NCI-H748 treated with DMSO at 0.1 percent for 48 hours (cell line): ENCODE data around the gene IGFBP5.

ENCODE experiments used
- DNase-seq: peaks from one replicate; lab custom pipeline; 2025; lab: John Stamatoyannopoulos, UW

IGFBP5 gene

DNA sequence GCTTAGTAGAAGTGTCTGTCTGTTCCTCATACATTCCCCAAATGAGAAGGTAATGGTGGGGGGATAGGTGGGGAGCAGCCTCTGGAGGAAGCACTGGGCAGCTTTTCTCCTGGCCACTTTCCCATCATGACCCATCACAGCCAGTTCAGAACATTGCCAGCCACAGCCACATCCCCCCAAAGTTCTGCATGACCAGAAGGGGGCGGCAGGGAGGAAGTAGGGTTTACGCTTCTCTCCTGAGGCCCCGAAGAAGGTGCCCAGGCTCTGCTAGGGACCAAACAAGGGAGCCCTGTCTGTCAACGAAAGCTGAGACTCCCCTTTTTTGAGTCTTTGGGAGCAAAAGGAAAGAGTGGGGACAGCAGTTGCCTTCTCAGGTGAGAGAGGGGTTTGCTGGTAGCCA lies 7.7 kb downstream of the IGFBP5 start:
- no peak for DNase-seq

DNA sequence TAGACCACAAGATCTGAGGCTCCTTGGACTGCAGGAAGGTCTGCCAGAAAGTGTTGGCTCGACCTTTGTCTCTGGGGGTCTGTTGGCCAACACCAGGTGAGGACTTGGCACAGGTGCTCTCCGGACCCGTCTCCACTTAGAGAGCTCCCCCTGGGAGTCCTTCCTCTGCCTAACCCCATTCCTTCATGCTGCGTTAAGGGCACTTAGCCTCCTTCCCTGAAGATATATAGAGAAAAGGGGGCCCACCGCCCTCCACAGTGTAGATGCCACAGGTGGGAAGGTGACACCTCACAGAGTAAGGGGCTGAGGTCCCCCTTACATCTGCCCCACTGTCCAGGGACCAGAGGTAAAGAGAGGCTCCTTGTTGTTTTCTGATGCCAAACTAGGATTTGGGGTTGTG lies 8.2 kb downstream of the IGFBP5 start:
- DNase-seq, result no peak

- DNase-seq, result no peak
These were observed 9.9 kb downstream of the IGFBP5 start for GRCh38 chr2:216685327-216685875.

DNA sequence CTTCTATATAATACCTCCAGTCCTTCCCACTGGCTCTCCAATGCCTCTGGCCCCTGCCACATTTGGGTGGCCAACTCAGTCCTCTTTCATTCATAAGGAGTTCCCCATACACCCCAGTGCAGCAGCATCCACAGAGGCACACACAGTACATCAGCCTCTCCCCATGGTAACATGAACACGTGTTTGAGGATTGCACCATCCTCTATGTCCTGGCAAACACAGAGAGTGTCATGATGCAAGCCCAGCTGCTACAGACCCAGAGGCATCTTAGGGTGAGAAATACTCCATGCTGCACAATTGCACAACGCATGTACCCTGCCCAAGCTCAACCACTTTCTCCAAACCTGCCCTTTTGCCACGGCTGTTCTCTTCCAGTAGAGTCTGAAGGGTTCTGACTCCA lies 11.5 kb downstream of the IGFBP5 start:
- DNase-seq, result no peak

DNA sequence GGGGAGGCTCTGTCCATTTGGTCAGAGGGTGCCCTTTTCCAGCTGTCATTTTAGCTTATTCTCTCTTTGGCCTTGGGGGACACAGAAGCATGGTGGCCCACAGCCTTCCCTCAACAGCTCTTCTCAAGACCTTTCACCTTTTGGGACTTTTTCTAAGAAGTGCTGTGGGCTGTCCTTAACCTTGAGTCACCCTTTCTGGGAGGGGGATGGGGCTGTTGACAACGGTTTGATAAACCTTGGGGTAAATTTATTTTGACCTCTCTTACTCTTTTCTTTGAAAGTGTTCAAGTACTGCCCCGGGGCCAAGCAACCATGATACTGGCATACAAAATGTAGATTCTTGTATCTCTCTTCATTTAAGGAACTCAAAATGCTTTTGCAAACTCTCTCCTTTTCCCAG lies 13.7 kb downstream of the IGFBP5 start:
- DNase-seq, result no peak

- DNase-seq, result no peak
These were observed 14.3 kb downstream of the IGFBP5 start for GRCh38 chr2:216680951-216681629.

GRCh38 chr2:216679658-216680024 lies 15.7 kb downstream of the IGFBP5 start:
- DNase-seq, result no peak

DNA sequence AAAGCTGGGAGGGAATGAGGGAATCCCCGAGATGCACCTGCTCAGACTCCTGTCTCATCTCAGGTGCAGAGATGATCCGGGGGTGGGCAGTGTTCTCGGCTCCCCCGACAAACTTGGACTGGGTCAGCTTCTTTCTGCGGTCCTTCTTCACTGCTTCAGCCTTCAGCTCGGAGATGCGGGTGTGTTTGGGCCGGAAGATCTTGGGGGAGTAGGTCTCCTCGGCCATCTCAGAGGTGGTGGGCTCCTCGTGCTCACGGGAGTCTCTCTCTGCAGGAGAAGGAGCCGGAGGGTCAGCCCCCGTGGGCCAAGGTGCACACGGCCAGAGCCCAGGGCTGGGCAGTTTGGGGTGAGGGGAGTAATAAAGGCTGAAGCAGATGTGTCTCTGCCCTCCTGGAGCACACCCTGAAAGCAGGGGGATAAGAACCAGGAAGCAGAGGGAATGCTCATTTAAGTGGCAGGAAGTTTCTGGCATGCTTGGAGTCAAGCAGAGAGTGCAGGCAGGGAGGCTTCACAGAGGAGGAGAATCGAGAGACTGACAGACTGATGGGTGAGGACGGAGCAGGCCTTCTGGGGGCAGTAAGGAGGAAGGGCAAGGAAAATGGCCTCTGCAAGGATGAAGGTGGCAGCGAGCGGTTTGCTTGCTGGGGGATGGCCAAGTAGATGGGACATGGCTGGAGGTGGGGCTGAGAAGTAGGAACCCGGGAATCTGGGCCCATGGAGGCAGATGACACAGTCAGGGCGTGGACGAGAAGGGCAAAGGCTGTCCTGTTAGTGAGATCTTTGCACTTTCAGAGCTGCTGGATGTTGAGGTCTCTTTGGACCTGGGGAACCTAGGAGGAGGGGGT lies 16.3 kb downstream of the IGFBP5 start:
- DNase-seq, result no peak

- no peak for DNase-seq
These were observed 17.3 kb downstream of the IGFBP5 start for GRCh38 chr2:216678098-216678465.

- DNase-seq, result no peak
These were observed 17.8 kb downstream of the IGFBP5 start for GRCh38 chr2:216677439-216678097.

DNA sequence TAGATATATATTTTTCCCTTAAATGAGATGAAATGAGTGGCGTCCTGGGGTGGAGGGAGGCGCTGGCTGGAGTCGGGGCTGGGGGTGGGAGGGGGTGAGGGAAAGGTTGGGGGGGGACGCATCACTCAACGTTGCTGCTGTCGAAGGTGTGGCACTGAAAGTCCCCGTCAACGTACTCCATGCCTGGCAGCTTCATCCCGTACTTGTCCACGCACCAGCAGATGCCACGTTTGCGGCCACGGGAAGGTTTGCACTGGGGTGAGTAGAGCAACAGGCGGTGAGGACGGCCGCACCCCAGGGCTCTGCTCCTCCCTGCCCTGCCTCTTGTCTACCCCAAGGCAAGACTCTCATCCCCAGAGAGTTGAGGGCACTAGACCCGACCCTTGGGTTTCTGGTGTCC lies 18.7 kb downstream of the IGFBP5 start:
- no peak for DNase-seq

GRCh38 chr2:216674376-216674775 lies 21.0 kb downstream of the IGFBP5 start:
- no peak for DNase-seq

GRCh38 chr2:216673609-216674008 lies 21.7 kb downstream of the IGFBP5 start:
- DNase-seq, result no peak

DNA sequence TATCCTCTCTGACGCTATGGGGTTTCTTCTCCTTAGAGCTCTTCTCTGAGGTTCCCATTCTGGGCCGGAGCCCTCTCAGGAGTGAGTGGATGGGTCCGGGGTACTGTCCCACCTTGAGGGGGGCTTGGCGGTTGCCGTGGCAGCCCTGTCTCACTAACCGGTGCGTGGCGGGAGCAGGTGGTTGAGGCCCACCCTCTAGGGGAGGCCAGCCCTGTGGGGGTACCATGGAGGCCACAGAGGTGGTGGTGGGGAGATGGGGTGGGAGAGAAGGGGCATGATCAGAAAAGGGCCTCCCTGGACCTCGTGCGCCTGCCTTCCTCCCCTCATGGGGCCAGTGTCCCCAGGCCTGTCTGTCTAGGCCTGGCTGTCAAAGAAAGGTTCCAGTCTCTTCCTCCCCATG lies 22.3 kb downstream of the IGFBP5 start:
- DNase-seq, result no peak

DNA sequence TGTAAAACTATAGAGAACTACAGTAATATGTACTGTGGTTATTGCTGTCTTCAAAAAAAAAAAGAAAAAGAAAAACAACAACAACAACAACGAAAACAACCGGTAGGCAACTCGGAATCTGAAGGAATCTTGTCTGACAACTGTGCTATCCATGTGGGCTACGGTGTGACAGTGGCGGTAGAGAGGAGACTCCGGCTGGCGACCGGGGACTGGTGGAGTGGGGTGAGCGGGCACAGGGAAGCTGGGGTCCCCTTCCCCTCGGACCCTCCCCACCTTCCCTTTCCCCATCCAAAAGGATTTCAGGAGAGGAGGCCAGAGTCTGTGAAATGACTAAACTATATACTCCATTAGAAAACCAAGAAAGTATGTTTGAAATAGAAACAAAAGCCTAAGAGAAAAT lies 22.9 kb downstream of the IGFBP5 start:
- no peak for DNase-seq

DNA sequence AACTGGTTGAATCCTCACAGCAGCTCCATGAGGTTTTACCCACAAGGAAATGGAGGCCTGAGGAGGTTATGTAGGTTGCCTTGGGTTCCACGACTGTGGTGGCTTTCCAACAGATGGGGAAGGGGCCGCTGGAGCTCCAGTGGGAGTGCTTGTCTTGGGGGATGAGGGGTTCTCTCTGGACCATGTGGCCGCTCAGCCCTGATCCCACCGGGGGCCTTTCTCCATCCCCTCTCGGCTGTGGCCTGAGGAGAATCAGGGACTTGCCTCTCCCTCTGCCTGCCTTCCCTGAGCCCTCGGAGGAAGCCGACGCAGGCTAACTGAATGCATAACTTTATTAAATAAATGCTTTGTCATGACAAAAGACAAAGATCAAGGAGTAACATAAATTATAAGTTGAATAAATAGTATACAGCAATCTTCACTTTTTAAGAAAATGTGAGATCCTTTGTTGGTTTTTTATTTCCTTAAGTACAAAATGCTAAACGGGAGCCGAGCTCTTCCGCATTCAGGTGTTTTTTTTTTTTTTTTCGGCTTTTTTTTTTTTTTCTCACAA lies 23.5 kb downstream of the IGFBP5 start:
- no peak for DNase-seq

- no peak for DNase-seq
These were observed 24.3 kb downstream of the IGFBP5 start for GRCh38 chr2:216671081-216671411.

DNA sequence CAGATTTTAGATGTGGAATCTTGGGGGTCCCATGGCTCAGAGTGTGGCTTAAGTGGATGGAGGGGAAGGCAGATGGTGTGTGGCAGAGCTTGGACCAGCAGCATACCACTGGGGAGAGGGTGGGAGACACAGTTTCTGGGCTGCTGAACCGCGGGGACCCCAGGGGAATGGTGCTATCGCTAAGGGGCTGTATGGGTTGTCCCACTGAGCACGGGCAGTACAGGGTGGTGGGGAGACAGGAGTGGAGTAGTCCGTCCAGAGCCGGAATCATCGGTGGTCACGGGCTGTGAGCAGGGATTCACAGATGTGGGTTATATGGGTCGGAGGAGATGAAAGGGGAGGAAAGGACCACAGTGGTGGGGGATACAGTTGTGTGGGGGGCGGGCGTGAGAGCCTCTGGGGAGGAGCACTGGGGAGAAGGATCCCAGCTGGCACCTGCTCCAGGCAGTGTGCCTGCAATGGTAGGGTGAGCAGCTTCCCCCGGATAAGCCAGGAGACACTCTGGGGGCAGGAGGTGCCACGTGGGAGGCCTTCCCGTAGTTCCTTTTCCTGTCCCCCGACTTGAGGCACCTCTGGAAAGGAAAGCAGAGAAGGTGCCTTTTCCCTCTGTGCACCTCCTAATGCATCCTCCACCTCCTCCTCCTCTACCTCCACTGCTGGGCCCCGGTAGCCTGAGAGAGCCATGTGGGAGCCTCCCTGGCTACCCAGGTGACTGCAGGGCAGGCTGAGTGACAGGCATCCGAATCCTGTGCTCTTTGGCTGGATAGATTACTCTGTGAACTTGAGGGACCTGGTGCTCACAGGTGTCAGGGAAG lies 24.9 kb downstream of the IGFBP5 start:
- no peak for DNase-seq

DNA sequence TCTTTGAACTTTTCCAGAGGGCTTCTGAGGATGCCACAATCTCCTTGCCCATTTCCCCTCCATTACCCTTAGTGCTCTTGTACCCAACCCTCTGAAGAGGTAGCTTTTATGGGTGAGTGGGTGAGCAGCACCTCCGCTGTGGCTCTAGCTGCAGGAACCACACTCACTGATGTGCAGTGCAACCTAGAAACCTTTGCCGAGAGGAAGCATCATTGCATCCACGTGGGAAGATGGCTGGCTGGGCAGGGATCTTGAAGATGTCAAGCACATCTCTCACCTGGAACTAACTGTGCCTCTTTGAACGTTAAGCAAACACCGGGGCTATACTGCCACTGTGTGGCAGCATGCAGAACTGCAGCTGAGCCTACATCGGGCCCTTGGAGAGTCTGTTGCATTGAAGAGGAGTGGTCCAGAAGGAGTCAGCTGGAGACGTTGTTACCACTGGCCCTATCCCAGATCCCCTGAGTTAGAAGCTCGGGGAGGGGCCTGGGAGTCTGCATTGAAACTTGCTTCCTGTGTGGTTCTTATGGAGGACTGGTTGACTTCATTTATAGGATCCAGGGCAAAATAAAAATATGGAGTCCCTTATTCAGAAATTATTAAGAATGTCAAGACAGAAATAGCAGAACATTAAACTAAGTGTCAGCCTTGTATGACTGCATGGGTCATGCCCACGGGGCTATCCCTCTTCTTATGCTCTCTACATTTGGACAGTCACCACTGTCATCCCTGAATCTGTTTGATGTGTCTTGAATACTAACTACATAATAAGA lies 28.7 kb downstream of the IGFBP5 start:
- peak; percentile 72 for DNase-seq

GRCh38 chr2:216665717-216666116 lies 29.6 kb downstream of the IGFBP5 start:
- no peak for DNase-seq

GRCh38 chr2:216665242-216665641 lies 30.1 kb downstream of the IGFBP5 start:
- DNase-seq, result no peak
